Astrocyte (in vitro differentiated cells and primary cell): Measurements from ENCODE around the gene PALLD. TPM values are rescaled to one million over a fixed set of nuclear protein-coding genes. Genes with fewer than 3 reads are reported as not detected.

Source experiments
- DNase-seq: peaks from one replicate; pipeline ENCODE4 v3.0.0-alpha.2; 2010; ENCODE audit warnings: low read depth
- FAIRE-seq: peaks from 2 replicates; lab custom pipeline; 2011; peaks lifted over from hg19 to GRCh38; lab: Jason Lieb, UNC
- H2AFZ ChIP-seq: 2 replicates; pipeline ENCODE4 v1.6.0; 2012; ENCODE audit warnings: low read depth, low read length, inconsistent platforms
- H3K27ac ChIP-seq: 2 replicates; pipeline ENCODE4 v1.5.1; 2011; ENCODE audit warnings: low read depth, low read length, inconsistent platforms
- H3K27me3 ChIP-seq: 2 replicates; pipeline ENCODE4 v1.6.0; 2011; ENCODE audit warnings: low read length, inconsistent platforms; ENCODE audit not compliant: insufficient read depth
- H3K36me3 ChIP-seq: 2 replicates; pipeline ENCODE4 v1.5.1; 2011; ENCODE audit warnings: low read length, inconsistent platforms; ENCODE audit not compliant: insufficient read depth
- H3K4me1 ChIP-seq: 2 replicates; pipeline ENCODE4 v1.5.1; 2011; ENCODE audit warnings: low read length, inconsistent platforms; ENCODE audit not compliant: insufficient read depth
- H3K4me2 ChIP-seq: 2 replicates; pipeline ENCODE4 v1.6.0; 2012; ENCODE audit warnings: low read length, inconsistent platforms
- H3K4me3 ChIP-seq: 2 replicates; pipeline ENCODE4 v1.5.1; 2011; ENCODE audit warnings: low read depth, mild to moderate bottlenecking, low read length, inconsistent platforms; ENCODE audit not compliant: insufficient read depth
- H3K79me2 ChIP-seq: 2 replicates; pipeline ENCODE4 v1.6.0; 2012; ENCODE audit warnings: mild to moderate bottlenecking, low read length, inconsistent platforms; ENCODE audit not compliant: insufficient read depth
- H3K9ac ChIP-seq: 2 replicates; pipeline ENCODE4 v1.6.0; 2012; ENCODE audit warnings: mild to moderate bottlenecking, low read length, inconsistent platforms
- H3K9me3 ChIP-seq: 2 replicates; pipeline ENCODE4 v1.5.1; 2012; ENCODE audit warnings: low read depth, mild to moderate bottlenecking, low read length, inconsistent platforms; ENCODE audit not compliant: insufficient read depth
- H4K20me1 ChIP-seq: 2 replicates; pipeline ENCODE4 v1.6.0; 2012; ENCODE audit warnings: low read length, inconsistent platforms; ENCODE audit not compliant: insufficient read depth
- H3K27ac Mint-ChIP-seq: one replicate; pipeline ENCODE4 v1.8.0; 2021; ENCODE audit warnings: mild to moderate bottlenecking, mixed read lengths; ENCODE audit not compliant: unreplicated experiment
- H3K27me3 Mint-ChIP-seq: one replicate; pipeline ENCODE4 v1.8.0; 2021; ENCODE audit warnings: low read depth, mixed read lengths; ENCODE audit not compliant: unreplicated experiment
- H3K36me3 Mint-ChIP-seq: one replicate; pipeline ENCODE4 v1.8.0; 2021; ENCODE audit warnings: low read depth, mixed read lengths; ENCODE audit not compliant: unreplicated experiment
- H3K4me1 Mint-ChIP-seq: one replicate; pipeline ENCODE4 v1.8.0; 2021; ENCODE audit warnings: low read depth, mixed read lengths; ENCODE audit not compliant: unreplicated experiment
- H3K4me3 Mint-ChIP-seq: one replicate; pipeline ENCODE4 v1.8.0; 2021; ENCODE audit warnings: mild to moderate bottlenecking, moderate library complexity, mixed read lengths; ENCODE audit not compliant: unreplicated experiment
- H3K9me3 Mint-ChIP-seq: one replicate; pipeline ENCODE4 v1.8.0; 2021; ENCODE audit warnings: mild to moderate bottlenecking, mixed read lengths; ENCODE audit not compliant: unreplicated experiment
- CTCF ChIP-seq: IDR thresholded peaks from 2 replicates; pipeline ENCODE4 v1.5.1; 2011; ENCODE audit warnings: low read depth, mild to moderate bottlenecking, inconsistent platforms, low read length, moderate library complexity; ENCODE audit not compliant: insufficient read depth
- EZH2 ChIP-seq: IDR thresholded peaks from 2 replicates; pipeline ENCODE4 v1.6.1; 2012; ENCODE audit warnings: mild to moderate bottlenecking, low read length, inconsistent platforms; ENCODE audit not compliant: insufficient read depth
- total RNA-seq: library from RNA; stranded (reverse); gene quantifications from 2 replicates; pipeline ENCODE4 v1.2.1, GENCODE V29; 2021

PALLD gene
- total RNA-seq, 1 donor from 2014 or later = 498 TPM

- Mint-ChIP-seq H3K36me3 (peaks cover 2% of the 10 kb centered on the region), H3K4me1 (peaks cover 15% of the 10 kb centered on the region), H3K9me3 (no peaks in the 10 kb centered on the region), H3K27me3 (no peaks in the 10 kb centered on the region), H3K4me3 (no peak overlapping the region), H3K27ac (no peak overlapping the region)
- Histone ChIP-seq H3K79me2 (no peaks in the 10 kb centered on the region), H3K4me3 (no peak overlapping the region), H3K27ac (peak overlapping the region; percentile 93), H3K27me3 (no peaks in the 10 kb centered on the region), H3K9ac (peak overlapping the region; percentile 64), H4K20me1 (no peaks in the 10 kb centered on the region), H2AFZ (no peak overlapping the region), H3K4me2 (peak overlapping the region; percentile 37), H3K9me3 (no peaks in the 10 kb centered on the region), H3K36me3 (no peaks in the 10 kb centered on the region), H3K4me1 (peaks cover 28% of the 10 kb centered on the region)
- DNase-seq (no peak), FAIRE-seq (no peak)
- TF ChIP-seq EZH2 (no peak), CTCF (no peak)
Observed at GRCh38 chr4:168551945-168552695, 55.3 kb downstream of the PALLD start.

DNA sequence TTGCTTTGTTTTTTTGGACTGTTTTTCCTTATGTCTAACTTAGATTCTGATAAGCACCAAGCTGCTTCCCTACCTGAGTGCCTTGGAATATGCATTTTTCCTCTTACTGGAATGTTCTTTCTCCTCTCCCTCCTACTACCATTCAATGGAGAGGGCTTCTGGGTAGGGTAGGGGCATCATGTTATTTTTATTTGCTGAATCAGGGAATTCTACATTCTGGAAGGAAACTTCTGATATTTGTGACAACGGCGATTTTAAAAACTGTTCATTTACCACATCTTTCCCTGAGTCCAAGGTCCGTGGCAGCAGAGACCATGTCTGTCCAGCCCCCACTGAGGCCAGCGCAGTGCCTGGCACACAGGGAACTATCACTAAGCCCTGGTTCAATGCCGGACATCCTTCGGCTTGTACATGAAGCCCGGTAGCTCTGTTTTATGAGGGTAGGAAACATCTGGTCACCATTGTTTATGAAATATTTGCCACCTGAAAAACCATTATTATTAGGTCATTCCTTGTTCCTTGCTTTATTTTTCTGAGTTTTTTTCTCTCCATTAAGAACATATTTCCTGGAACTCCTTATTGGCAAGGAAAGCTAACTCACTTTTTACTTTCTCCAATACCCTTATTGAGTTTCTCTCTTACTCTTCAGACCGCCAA lies 57.0 kb downstream of the PALLD start:
- H3K4me1 Mint-ChIP-seq = peaks cover 25% of the 10 kb centered on the region
- FAIRE-seq = no peak

More for the DNA sequence above, 57.0 kb downstream of the PALLD start:
- Histone ChIP-seq H3K36me3 (no peaks in the 10 kb centered on the region), H2AFZ (no peak overlapping the region), H3K27ac (no peak overlapping the region), H3K4me3 (no peak overlapping the region), H3K79me2 (no peaks in the 10 kb centered on the region), H3K4me2 (no peak overlapping the region), H3K4me1 (peaks cover 39% of the 10 kb centered on the region), H3K9me3 (no peaks in the 10 kb centered on the region), H3K9ac (no peak overlapping the region), H4K20me1 (no peaks in the 10 kb centered on the region), H3K27me3 (no peaks in the 10 kb centered on the region)
- DNase-seq = no peak
- Mint-ChIP-seq H3K4me3 (no peak overlapping the region), H3K27ac (no peak overlapping the region), H3K9me3 (no peaks in the 10 kb centered on the region), H3K27me3 (no peaks in the 10 kb centered on the region), H3K36me3 (peaks cover 2% of the 10 kb centered on the region)
- no peak for TF ChIP-seq EZH2
- no peak for TF ChIP-seq CTCF
